Middle frontal gyrus (tissue), 1 donor: Measurements from ENCODE around the gene EEPD1.
"Not testable (repeated sequence)": the region's sequence is repeated elsewhere in the genome, so short reads cannot be mapped to it uniquely, and the experiment has no call there.

Experiments used
- DNase-seq: peaks from one replicate; pipeline ENCODE4 v3.0.0-alpha.2; 2015; ENCODE audit warnings: low spot score; ENCODE audit errors: extremely low spot score

EEPD1 gene

DNA sequence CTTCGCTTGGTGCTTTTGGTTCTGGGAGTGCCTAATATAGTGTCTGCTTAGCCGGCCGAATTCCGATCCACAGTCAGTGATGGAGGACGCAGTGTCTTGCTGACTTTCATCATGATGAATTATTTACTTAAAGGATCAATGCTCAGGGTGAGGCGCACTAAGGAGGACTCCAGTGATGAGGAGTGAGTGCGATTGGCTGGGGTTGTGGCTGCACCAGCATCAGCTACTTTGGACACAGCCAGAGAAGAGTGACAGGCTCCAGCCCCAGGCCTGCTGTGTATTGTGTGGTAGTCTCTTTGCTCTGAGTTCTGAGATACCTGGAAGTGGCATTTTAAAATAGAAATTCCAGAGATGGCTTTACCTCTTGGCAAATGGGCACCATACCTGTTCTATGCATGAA is 163.3 kb downstream of the EEPD1 start:
- DNase-seq, result no peak

DNA sequence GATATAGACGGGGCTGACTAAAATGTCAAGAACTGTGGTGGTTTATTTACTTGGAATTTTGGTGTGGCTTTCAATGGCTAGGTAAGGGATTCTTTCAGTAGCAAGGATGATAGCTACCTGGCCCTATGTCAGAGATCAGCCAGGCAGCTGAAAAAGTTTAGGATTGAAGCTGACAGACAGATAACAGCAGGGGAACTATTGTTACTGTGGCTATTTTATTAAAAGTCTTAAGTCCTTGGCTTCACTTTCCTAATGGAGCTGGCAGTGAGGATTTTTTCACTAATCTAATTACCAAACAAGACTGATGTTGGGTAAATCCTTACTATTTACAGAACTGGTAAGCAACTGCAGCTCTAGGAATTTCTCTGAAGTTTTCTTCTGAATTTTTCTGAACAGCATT is 164.2 kb downstream of the EEPD1 start:
- no peak for DNase-seq

DNA sequence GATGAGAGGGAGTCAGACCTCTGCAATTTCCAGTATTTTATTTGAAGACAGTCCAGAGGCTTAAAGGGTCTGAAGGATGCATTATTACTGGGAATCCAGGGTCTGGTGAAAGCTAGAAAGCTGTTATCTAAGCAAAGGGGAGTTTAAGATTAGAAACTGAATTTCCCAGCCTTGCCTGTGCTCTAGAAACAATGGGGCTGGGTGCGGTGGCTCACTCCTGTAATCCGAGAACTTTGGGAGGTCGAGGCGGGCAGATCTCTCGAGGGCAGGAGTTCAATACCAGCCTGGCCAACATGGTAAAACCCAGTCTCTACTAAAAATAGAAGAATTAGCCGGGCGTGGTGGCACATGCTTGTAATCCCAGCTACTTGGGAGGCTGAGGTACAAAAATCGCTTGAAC is 165.1 kb downstream of the EEPD1 start:
- DNase-seq, result no peak

DNA sequence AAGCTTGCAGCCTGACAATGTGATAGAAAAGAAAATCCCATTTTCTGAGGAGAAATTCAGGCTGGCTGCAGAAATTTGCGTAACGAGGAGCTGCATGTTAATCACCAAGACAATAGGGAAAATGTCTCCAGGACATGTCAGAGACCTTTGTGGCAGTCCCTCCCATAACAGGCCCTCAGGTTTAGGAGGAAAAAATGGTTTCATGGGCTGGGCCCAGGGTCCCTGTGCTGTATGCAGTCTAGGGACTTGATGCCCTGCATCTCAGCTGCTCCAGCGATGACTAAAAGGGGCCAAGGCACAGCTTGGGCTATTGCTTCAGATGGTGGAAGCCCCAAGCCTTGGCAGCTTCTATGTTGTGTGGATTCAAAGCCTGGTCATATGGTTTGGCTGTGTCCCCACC is 168.2 kb downstream of the EEPD1 start:
- DNase-seq, result not testable (repeated sequence)

DNA sequence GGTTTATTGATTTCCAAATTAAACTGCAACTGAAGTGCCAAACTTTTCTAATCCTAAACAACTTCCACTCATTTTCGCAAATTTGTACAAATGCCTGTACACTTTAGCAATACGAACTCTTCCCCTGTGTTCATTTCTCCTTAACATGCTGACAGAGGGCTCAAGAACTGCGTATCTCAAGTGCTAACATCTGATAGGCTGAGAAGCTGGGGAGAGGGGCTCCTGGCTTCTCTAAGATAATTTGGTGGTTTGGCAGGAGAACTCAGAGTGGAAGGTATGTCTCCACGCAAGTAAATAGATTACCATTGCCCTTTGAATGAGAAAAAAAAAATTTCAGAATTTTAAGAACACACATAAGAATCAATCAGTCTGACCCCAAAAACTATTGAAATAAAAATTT is 183.3 kb downstream of the EEPD1 start:
- no peak for DNase-seq

DNA sequence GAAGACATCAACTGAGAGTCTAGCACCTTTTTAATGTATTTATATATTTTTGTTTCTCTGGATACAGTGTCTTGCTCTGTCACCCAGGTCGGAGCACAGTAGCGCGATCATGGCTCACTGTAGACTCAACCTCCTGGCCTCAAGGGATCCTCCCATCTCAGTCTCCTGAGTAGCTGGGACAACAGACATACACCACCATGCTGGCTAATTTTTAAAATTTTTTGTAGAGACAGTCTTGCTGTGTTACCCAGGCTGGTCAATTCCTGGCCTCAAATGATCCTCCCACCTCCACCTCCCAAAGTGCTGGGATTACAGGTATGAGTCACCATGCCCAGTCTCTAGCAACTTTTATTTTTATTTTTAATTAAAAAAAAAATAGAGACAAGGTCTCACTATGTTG is 185.2 kb downstream of the EEPD1 start:
- DNase-seq, result no peak

DNA sequence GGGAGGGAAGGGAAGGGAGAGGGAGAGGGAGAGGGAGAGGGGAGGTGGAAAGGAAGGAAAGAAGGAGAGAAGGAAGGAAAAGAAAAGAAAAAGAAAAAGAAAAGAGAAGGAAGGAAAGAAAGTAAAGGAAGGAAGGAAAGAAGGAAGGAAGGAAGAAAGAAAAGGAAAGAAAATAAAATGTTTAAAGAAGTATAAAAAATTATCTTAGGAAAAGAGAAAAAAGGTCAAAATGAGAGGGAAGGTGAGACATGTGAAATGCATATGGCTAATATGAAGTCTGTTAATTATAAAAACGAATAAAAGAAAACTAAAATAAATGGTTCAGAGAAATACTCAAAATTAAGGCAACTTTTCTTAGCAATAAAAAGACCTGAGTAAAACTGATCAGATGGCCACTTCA is 190.5 kb downstream of the EEPD1 start:
- DNase-seq, result no peak

DNA sequence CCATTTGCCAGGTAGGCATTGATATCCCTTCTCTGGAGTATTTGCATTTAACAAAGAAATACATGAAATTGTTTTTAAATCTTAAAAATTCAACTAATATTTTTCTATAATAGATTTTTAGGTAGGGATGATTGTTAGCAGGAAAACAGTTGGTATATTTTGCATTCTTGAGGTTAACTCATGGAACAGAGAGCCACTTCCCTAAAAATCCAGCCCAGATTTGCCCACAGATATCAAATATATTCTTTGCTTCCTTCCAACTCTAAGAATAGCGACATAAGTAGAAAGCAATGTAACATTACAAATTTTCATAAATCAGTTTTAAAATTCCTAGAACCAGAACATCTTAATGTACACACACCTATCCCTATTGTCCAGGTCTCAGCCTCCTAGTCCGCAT is 191.6 kb downstream of the EEPD1 start:
- no peak for DNase-seq

DNA sequence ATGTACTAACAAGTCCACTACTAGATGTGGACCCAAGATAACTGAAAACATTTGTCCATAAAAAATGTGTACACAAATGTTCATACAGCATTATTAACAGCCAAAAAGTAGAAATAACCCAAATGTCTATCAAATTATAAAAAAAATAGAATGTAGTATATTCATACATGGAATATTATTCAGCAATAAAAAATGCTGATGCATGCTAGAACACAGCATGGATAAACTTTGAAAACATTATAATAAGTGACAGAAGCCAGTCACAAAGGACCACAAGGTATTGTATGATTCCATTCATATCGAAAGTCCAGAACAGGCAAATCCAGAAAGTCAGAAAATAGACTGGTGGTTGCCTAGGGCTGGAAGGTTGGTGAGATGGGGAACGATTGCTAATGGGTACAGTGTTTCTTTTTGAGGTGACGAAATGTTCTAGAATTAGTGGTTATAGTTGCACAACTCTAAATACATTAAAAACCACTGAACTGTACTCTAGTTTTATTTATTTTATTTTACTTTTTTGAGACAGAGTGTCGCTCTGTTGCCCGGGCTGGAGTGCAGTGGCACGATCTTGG is 193.3 kb downstream of the EEPD1 start:
- no peak for DNase-seq

DNA sequence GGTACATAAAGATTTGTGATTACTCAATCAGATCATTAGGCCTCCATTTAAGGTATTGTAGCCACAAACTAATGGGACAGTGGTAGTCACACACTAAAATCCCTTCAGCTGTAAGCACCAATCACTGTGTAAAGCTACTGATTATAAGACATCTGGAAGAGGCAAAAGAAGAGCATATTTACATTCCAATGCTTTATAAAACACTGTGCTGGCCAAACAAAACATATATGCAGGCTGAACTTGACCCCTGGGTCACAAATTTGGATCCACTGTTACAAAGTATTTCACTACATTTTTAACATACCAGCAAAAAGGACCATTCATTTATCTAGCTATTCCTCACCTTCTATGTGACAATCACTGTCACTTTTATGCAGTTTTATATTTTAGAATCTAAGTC is 195.2 kb downstream of the EEPD1 start:
- DNase-seq, result no peak

DNA sequence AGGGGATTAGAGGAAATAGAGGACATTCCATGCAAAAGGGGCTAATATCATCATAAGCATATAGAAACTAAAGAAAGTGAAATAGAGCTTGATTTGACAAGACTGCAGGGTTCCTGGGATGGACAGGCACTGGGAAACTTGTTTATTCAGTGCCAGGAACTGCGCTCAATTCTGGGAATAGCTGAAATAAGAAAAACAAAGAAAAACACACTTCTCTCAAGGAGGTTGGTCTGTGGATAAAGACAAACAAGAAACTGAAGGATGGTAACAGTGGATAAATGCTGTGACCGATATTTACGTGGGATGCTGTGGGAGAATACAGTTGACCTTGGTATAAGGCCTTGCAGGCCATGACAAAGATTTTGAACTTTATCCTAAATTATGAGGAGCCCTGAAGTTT is 195.7 kb downstream of the EEPD1 start:
- no peak for DNase-seq

DNA sequence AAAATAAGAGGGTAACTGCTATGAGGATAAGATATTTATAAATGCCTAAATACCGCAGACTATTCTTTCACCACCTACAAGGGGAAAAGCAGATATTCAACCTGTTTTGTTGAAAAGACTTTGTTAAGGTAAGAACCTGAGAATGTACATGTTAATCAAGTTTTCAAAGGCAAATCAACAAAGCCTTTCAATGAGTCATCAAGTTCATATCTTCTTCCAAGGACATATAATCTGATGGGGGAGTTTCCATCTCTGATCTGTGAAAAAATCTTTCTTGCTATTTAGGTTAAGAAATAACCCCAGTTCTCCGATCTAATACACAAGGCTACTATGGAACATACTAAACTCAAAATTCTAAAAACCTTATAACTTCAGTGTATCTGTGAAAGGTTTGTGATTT is 196.6 kb downstream of the EEPD1 start:
- DNase-seq, result no peak
